BLaER1 (cell line): ENCODE results near the gene APOL1.
"Not testable (repeated sequence)": the region's sequence is repeated elsewhere in the genome, so short reads cannot be mapped to it uniquely, and the experiment has no call there.

ENCODE experiments used
- H3K27ac ChIP-seq: shearing (Covaris generic); formaldehyde crosslinking; 2 replicates; pipeline ENCODE4 v1.8.1; 2022
- H3K27me3 ChIP-seq: shearing (Covaris generic); formaldehyde crosslinking; 2 replicates; pipeline ENCODE4 v1.8.1; 2022
- H3K36me3 ChIP-seq: shearing (Covaris generic); formaldehyde crosslinking; 2 replicates; pipeline ENCODE4 v1.8.1; 2022
- H3K4me1 ChIP-seq: shearing (Covaris generic); formaldehyde crosslinking; 2 replicates; pipeline ENCODE4 v1.8.1; 2022
- H3K4me2 ChIP-seq: shearing (Covaris generic); formaldehyde crosslinking; 2 replicates; pipeline ENCODE4 v1.8.1; 2022
- H3K4me3 ChIP-seq: shearing (Covaris generic); formaldehyde crosslinking; 2 replicates; pipeline ENCODE4 v1.8.1; 2022
- H3K9ac ChIP-seq: shearing (Covaris generic); formaldehyde crosslinking; 2 replicates; pipeline ENCODE4 v1.8.1; 2022
- H3K9me3 ChIP-seq: shearing (Covaris generic); formaldehyde crosslinking; 2 replicates; pipeline ENCODE4 v1.8.1; 2022
- H4K20me1 ChIP-seq: shearing (Covaris generic); formaldehyde crosslinking; 2 replicates; pipeline ENCODE4 v1.8.1; 2022
- Cebpa-rat ChIP-seq: shearing (Covaris generic); IDR thresholded peaks from 2 replicates; pipeline ENCODE4 v1.8.1; 2022

The APOL1 gene

DNA sequence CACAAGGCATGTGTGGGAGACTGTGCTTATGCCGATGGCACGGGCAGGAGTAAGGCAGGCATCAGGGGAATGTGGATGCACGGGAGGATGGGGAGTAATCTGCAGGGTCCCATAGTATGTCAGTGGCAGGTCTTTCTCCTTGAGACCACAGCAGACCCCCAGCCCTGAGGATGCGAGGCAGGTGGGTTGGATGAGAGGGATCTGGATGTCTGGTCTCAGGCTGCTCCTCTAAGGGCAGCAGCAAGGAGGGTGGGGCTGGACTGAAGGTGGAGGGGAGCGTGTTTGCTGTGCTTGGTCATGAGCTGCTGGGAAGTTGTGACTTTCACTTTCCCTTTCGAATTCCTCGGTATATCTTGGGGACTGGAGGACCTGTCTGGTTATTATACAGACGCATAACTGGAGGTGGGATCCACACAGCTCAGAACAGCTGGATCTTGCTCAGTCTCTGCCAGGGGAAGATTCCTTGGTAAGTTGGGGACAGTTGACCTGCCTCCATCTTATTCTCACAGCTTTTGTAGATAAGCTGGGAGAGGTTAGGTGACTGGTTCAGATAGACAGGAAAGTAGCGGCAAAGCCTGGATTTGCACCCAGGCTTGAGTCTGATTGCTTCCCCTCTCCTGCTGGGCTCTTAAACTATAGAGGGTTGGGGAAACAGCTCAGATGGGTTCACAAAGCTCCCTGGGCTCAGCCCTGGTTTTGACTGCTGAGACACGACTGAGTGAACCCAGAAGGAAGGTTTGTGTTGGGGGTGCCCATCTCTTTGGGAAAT is at the start of gene APOL1:
APOL1 (plus strand) TSS at position 380 of the 769 bp plus-strand sequence. CDS start 1,823 bp downstream, outside the sequence.
- Histone ChIP-seq H3K4me1 (peaks cover 29% of the 10 kb centered on the region), H3K9me3 (peaks cover 12% of the 10 kb centered on the region), H3K9ac (peak within 1 kb of the TSS; percentile 61), H3K4me2 (peak within 1 kb of the TSS; percentile 85), H3K36me3 (no peaks in the 10 kb centered on the region), H3K27me3 (no peaks in the 10 kb centered on the region), H3K27ac (peak within 1 kb of the TSS; percentile 60), H3K4me3 (peak within 1 kb of the TSS; percentile 61), H4K20me1 (no peaks in the 10 kb centered on the region)
- no peak for TF ChIP-seq Cebpa-rat

DNA sequence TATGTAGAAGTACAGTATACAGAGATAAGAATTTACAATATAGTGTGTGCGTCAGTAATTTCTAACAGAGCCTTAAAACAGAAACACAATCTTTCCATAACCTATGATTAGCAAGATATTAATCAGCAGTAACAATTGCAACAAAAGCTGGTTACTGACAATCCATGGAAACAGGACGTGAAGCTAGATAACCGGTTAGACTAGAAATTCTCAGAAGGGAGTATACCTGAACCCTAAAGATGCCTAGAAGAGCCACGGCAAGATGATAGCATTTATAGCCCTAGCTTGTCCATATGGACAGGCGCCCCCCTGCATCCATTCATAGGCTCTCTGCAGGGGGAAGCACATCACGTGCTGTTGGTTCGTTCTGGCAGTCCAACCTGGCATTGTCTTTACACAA is 49.5 kb upstream of the APOL1 start:
- H3K9ac ChIP-seq, H3K27me3 ChIP-seq, H3K9me3 ChIP-seq, H3K36me3 ChIP-seq, H3K4me2 ChIP-seq, H3K27ac ChIP-seq, H4K20me1 ChIP-seq, H3K4me3 ChIP-seq: not testable (repeated sequence)
- H3K4me1 ChIP-seq = peaks cover 39% of the 10 kb centered on the region

DNA sequence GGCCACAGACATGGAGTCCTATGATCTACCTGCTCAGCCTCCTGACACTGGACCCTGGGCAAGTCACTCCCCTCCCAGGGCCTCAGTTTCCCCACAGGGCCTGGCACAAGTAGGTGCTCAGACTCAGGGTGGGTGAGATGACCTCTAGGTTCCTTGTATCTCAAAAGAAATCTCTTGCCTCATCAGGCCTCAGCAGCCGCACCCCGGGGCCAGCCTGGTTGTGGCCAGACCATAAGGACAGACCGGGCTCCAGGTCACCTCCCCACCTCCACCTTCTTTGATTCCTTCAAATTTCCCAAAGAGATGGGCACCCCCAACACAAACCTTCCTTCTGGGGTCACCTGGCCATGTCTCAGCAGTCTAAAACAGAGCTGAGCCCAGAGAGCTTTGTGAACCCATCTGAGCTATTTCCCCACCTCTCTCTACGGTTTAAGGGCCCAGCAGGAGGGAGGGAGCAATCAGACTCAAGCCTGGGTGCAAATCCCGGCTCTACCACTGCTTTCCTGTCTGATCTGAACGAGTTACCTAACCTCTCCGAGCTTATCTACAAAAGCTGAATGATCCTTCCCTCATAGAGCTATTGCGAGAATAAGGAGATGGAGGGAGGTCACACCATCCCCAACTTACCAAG is 48.8 kb upstream of the APOL1 start:
- H3K36me3 ChIP-seq = no peaks in the 10 kb centered on the region
- H3K9ac ChIP-seq = no peak overlapping the region
- no peak for TF ChIP-seq Cebpa-rat
- H3K27ac ChIP-seq = no peak overlapping the region
- no peaks in the 10 kb centered on the region for H3K27me3 ChIP-seq
- H4K20me1 ChIP-seq = no peaks in the 10 kb centered on the region
- peaks cover 9% of the 10 kb centered on the region for H3K9me3 ChIP-seq
- H3K4me1 ChIP-seq = peaks cover 33% of the 10 kb centered on the region
- no peak overlapping the region for H3K4me2 ChIP-seq
- H3K4me3 ChIP-seq = no peak overlapping the region

DNA sequence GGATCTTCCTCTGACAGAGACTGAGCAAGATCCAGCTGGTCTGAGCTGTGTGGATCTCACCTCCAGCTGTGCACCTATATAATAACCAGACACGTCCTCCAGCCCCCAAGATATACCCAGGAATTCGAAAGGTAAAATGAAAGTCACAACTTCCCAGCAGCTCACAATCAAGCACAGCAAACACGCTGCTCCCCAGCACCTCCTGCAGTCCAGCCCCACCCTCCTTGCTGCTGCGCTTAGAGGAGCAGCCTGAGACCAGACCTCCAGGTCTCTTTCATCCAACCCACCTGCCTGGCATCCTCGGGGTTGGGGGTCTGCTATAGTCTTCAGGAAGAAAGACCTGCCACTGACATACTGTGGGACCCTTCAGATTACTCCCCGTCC is 48.3 kb upstream of the APOL1 start:
- H3K4me1 ChIP-seq = peaks cover 27% of the 10 kb centered on the region
- TF ChIP-seq Cebpa-rat = no peak
- no peaks in the 10 kb centered on the region for H4K20me1 ChIP-seq
- peaks cover 14% of the 10 kb centered on the region for H3K9me3 ChIP-seq
- no peaks in the 10 kb centered on the region for H3K36me3 ChIP-seq
- H3K9ac ChIP-seq = no peak overlapping the region
- H3K4me3 ChIP-seq = no peak overlapping the region
- H3K27ac ChIP-seq = no peak overlapping the region
- H3K4me2 ChIP-seq = no peak overlapping the region
- no peaks in the 10 kb centered on the region for H3K27me3 ChIP-seq

DNA sequence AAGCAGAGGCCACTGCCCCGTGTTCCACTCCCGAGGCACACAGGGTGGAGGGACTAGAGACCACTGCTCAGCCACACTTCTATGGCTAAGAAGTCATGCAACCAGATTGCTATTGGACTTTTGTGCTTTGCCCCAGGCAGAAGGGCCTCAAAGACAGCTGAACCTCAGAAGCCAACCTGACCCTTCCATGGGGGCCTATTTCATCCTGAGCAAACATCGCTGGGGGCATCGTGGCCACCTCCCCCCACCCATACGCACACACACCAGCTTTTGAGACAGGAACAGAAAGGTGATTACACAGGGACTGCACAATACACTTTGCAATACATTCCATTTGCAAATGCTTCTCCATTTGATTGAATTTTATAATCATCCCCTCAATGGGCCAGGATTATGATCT is 47.4 kb upstream of the APOL1 start:
- H3K27me3 ChIP-seq, H3K36me3 ChIP-seq, H3K4me3 ChIP-seq, H3K27ac ChIP-seq, H4K20me1 ChIP-seq, H3K9ac ChIP-seq: not testable (repeated sequence)
- peaks cover 24% of the 10 kb centered on the region for H3K4me1 ChIP-seq
- H3K4me2 ChIP-seq = peak overlapping the region; percentile 59
- H3K9me3 ChIP-seq = peaks cover 23% of the 10 kb centered on the region

DNA sequence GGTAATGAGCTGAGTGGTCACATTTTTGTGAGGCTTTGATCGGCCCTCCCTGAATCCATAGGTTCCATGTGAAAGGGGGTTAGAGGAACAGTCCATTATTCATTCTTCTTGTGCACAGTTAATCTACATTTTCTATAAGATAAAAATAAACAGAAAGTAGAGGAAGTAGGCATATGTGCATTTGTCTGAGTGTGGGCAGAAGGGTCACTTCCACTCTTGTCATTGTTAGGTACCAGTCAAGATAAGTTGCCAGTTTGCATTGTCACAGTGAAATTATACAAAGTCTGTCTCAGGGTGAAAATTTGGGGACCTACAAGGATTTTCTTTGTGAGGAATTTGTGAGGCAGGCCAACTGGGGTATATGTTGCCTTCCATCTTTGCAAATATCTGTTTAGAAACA is 46.7 kb upstream of the APOL1 start:
- no peaks in the 10 kb centered on the region for H3K27me3 ChIP-seq
- H3K9ac ChIP-seq = no peak overlapping the region
- no peak for TF ChIP-seq Cebpa-rat
- no peak overlapping the region for H3K4me3 ChIP-seq
- no peak overlapping the region for H3K27ac ChIP-seq
- no peaks in the 10 kb centered on the region for H3K36me3 ChIP-seq
- H4K20me1 ChIP-seq = no peaks in the 10 kb centered on the region
- peak overlapping the region; percentile 59 for H3K4me2 ChIP-seq
- peaks cover 31% of the 10 kb centered on the region for H3K4me1 ChIP-seq
- peaks cover 24% of the 10 kb centered on the region for H3K9me3 ChIP-seq

GRCh38 chr22:36208162-36208765 is 44.7 kb upstream of the APOL1 start:
- Histone ChIP-seq H3K36me3 (no peaks in the 10 kb centered on the region), H3K27me3 (no peaks in the 10 kb centered on the region), H3K9me3 (peaks cover 24% of the 10 kb centered on the region), H3K4me2 (no peak overlapping the region), H4K20me1 (no peaks in the 10 kb centered on the region), H3K9ac (no peak overlapping the region), H3K4me1 (peaks cover 30% of the 10 kb centered on the region), H3K27ac (no peak overlapping the region), H3K4me3 (no peak overlapping the region)
- no peak for TF ChIP-seq Cebpa-rat

DNA sequence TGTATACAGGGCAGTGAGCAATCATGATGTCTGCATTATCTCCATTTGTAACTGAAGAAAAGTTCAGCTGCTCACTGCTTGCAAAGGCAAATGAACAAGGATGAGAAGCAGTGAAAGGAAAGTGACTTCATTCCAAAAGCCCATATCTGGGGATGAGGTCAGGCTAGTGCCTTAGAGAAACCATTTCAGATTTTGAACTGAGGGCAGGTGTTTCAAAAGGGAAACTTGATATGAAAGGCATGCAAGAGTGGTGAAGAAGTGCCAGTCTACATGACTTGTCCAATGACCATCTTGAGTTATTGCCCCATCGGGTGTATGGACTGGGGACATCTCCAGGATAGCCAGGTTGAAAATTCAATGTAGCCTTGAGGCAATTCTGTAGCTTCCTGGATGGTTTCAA is 44.0 kb upstream of the APOL1 start:
- Histone ChIP-seq H3K9me3 (peaks cover 24% of the 10 kb centered on the region), H3K9ac (no peak overlapping the region), H3K27me3 (no peaks in the 10 kb centered on the region), H3K4me1 (peaks cover 30% of the 10 kb centered on the region), H3K4me3 (no peak overlapping the region), H3K4me2 (no peak overlapping the region), H3K36me3 (no peaks in the 10 kb centered on the region), H3K27ac (no peak overlapping the region), H4K20me1 (no peaks in the 10 kb centered on the region)
- no peak for TF ChIP-seq Cebpa-rat

GRCh38 chr22:36209488-36209908 is 43.4 kb upstream of the APOL1 start:
- not testable (repeated sequence) for H3K27ac ChIP-seq, H4K20me1 ChIP-seq, H3K36me3 ChIP-seq, H3K9ac ChIP-seq, H3K4me3 ChIP-seq, H3K27me3 ChIP-seq, H3K4me2 ChIP-seq
- H3K9me3 ChIP-seq = peaks cover 24% of the 10 kb centered on the region
- peaks cover 30% of the 10 kb centered on the region for H3K4me1 ChIP-seq

- Histone ChIP-seq H3K27me3 (no peaks in the 10 kb centered on the region), H3K27ac (no peak overlapping the region), H3K9ac (no peak overlapping the region), H3K9me3 (peaks cover 24% of the 10 kb centered on the region), H3K4me2 (no peak overlapping the region), H4K20me1 (no peaks in the 10 kb centered on the region), H3K4me3 (no peak overlapping the region), H3K36me3 (no peaks in the 10 kb centered on the region), H3K4me1 (peaks cover 30% of the 10 kb centered on the region)
- no peak for TF ChIP-seq Cebpa-rat
Measured at GRCh38 chr22:36210224-36210623, 42.7 kb upstream of the APOL1 start.
